ENCODE results near the gene KIR2DL3.
"Not testable (repeated sequence)": the region's sequence is repeated elsewhere in the genome, so short reads cannot be mapped to it uniquely, and the experiment has no call there.

The KIR2DL3 gene

DNA sequence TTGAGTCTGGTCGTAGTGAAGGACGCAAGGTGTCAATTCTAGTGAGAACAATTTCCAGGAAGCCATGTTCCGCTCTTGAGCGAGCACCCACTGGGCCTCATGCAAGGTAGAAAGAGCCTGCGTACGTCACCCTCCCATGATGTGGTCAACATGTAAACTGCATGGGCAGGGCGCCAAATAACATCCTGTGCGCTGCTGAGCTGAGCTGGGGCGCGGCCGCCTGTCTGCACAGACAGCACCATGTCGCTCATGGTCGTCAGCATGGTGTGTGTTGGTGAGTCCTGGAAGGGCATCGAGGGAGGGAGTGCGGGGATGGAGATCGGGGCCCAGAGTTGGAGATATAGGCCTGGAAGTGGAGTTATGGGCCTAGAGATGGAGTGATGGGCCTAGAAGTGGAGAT lies at the start of gene KIR2DL3:
Gene KIR2DL3 (plus strand): TSS at position 208 of the 400 bp plus-strand sequence. CDS start 33 bp downstream, at position 241.
- DNase-seq, result not testable (repeated sequence)

DNA sequence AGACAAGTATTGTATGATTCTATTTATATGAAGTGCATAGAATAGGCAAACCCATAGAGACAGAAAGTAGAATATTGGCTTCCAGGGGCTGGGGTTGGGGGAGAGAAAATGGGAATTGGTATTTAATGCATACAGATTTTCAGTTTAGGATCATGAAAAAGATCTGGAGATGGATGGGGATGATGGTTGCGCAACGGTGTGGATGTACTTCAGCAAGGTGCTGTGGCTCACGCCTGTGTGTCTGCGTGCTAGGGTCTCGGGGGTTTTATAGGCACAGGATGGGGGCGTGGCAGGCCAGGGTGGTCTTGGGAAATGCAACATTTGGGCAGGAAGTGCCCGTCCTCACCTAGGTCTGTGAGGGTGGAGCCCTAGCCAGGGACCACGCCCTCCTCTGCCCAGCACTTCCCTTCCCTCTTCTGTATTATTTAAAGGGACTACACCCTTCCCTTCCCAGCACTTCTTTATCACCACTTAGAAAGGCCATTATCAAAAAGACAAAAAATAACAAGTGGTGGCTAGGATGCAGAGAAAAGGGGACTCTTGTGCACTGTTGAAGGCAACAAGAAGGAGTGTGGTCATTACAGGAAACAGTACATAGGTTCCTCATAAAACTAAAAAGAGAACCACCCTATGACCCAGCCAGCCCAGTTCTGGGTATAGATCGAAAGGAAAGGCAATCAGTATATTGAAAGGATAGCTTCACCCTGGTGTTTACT lies 46.6 kb upstream of the KIR2DL3 start:
- DNase-seq, result no peak

DNA sequence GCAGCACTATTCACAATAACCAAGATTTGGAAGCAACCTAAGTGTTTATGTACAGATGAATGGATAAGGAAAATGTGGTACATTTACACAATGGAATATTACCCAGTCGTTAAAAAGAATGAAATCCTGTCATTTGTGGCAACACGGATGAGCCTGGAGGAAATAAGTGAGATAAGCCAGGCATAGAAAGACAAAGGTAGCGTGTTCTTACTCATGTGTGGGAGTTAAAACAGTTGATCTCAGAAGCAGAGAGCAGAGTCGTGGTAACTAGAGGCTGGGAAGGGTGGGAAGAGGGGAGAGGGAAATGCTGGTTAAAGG lies 46.1 kb upstream of the KIR2DL3 start:
- DNase-seq, result no peak

DNA sequence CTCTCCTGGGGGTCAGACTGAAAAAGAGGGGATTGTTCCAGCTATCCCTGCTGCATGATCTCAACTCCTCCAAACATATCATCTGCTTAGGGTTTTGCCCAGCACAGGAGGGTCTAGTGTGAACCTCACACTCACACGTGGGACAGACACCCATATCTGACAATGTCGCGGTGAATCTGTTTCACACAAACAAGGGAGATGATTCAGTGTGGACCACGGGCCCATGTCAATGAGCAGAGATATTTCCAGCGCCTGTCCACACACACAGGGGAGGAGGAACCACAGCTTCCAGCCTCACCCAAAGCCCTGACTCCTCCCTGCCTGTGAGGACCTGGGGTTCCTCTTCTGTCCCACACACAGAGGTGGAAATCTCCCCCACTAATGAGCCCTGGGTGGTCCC lies 43.7 kb upstream of the KIR2DL3 start:
- DNase-seq, result no peak

DNA sequence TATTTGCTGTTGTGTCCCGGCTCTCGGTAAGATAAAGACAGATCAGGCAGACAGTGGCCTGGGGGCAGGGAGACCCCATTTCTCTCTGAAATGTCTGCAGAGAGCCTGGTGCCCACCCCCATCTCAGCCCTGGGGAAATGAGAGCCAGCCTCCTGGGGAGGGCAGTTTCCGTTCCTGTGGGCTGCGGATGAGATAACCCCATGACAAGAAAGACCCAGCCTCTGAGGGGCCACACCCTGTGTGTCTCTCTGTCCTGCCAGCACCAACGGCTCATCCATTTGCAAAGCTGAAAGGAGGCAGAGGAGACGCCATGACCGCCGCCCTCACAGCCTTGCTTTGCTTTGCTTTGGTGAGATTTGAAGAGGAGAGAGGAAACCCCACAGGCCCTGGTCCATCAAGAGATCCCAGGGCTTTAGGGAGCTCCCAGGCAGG lies 42.2 kb upstream of the KIR2DL3 start:
- DNase-seq, result no peak

DNA sequence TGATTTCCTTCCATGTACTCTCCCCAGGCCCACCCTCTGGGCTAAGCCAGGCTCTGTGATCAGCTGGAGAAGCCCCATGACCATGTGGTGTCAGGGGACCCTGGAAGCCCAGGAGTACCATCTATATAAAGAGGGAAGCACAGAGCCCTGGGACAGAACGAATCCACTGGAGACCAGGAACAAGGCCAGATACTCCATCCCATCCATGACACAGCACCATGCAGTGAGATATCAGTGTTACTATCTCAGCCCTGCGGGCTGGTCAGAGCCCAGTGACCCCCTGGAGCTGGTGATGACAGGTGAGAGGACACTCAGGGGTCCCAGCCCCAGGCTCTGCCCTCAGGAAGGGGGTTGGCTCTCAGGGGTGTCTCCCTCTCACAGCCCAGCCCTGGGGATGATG lies 41.5 kb upstream of the KIR2DL3 start:
- no peak for DNase-seq

DNA sequence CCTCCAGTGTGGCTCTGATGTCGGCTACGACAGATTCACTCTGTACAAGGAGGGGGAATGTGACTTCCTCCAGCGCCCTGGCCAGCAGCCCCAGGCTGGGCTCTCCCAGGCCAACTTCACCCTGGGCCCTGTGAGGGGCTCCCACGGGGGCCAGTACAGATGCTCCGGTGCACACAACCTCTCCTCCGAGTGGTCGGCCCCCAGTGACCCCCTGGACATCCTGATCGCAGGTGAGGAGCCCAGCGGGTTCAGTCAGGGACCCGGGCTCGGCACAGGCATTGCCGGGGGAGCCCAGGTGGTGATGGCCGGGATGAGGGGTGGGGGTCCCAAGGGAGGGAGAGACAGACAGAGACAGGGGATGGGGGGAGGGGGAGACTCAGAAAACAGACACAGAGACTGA lies 40.6 kb upstream of the KIR2DL3 start:
- not testable (repeated sequence) for DNase-seq

DNA sequence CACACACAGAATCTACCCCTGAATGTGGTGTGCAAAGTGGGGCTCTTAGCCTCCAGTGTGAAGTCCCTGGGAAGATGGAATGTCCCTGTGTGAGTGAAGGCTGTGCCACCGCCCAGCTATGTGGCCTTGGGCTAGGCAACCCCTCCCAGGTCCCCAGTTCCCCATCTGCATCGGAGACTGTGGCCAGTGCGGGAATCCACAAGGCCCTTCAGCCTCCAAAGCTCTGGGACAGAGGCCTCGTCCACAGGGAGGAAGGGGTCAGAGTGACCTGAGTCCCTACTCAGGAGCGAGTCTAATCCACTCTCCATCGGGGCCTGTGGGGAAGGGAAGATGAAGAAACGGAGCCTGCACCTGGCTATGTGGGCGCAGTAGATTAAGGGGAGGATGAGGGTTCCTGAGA lies 33.4 kb upstream of the KIR2DL3 start:
- no peak for DNase-seq

DNA sequence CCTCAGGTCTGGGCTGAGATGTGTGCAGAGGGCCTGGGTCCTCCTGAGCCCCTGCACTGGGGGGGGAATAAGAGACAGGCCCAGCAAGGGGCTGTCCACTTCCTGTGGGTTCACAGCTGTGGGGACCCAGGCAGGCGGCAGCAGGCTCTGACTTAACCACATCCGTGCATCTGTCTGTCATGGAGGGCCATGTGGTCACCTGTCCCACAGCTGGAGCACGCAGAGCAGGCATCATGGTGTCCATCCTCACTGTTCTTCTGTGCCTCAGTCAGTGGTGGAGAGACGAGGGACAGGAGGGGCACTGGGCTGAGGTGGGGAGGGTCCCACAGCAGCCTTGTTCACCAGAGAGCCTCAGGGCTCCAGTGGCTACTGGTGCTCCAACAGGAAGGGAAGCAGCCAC lies 30.4 kb upstream of the KIR2DL3 start:
- DNase-seq, result no peak

DNA sequence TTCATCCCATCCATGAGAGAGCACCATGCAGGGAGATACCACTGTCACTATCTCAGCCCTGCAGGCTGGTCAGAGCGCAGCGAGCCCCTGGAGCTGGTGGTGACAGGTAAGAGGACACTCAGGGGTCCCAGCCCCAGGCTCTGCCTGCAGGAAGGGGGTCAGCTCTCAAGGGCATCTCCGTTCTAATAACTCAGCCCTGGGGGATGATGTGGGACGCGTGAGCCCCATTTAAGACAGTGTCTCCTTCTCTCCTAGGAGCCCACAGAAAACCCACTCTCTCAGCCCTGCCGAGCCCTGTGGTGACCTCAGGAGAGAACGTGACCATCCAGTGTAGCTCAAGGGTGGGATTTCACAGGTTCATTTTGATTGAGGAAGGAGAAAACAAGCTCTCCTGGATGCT lies 29.5 kb upstream of the KIR2DL3 start:
- no peak for DNase-seq

DNA sequence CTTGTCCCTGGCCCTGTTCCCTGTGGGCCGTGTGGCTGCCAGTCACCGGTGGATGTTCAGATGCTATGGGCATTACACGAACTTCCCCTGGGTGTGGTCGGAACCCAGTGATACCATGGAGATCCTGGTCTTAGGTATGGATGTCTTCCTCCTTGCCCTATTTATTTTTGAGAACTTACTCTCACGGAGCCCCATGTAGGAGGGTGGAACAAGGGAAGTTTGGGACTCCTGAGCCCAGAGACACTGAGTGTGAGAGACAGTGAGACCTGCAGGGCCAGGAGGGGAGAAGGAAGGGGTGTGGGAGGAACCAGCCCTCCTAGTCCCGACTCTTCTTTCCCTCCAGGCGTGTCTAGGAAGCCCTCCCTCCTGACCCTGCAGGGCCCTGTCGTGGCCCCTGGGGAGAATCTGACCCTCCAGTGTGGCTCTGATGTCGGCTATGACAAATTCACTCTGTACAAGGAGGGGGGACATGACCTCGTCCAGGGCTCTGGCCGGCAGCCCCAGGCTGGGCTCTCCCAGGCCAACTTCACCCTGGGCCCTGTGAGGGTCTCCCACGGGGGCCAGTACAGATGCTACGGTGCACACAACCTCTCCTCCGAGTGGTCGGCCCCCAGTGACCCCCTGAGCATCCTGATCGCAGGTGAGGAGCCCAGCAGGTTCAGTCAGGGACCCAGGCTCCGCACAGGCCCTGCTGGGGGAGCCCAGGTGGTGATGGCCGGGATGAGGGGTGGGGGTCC lies 28.9 kb upstream of the KIR2DL3 start:
- no peak for DNase-seq

DNA sequence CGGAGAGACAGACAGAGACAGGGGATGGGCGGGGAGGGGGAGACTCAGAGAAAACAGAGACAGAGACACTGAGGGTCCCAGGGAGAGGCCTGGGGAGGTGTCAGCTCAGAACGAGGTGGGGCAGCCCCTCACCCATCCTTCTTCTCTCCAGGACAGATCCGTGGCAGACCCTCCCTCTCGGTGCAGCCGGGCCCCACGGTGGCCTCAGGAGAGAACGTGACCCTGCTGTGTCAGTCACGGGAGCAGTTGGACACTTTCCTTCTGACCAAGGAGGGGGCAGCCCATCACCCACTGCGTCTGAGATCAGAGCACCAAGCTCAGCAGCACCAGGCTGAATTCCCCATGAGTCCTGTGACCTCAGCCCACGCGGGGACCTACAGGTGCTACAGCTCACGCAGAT lies 28.4 kb upstream of the KIR2DL3 start:
- DNase-seq, result not testable (repeated sequence)

DNA sequence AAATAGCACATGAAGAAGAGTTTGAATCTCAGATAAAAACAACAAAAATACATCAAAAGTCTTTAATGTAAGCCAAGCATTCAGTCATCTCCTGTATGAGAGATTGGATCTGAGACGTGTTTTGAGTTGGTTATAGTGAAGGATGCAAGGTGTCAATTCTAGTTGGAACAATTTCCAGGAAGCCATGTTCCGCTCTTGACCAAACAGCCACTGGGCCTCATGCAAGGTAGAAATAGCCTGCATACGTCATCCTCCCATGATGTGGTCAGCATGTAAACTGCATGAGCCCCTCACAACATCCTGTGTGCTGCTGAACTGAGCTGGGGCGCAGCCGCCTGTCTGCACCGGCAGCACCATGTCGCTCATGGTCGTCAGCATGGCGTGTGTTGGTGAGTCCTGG lies 14.2 kb upstream of the KIR2DL3 start, which contains the start of gene KIR3DL3:
Gene KIR3DL3 (plus strand): TSS at position 301 of the 400 bp plus-strand sequence. CDS start 55 bp downstream, at position 356.
- DNase-seq, result no peak

DNA sequence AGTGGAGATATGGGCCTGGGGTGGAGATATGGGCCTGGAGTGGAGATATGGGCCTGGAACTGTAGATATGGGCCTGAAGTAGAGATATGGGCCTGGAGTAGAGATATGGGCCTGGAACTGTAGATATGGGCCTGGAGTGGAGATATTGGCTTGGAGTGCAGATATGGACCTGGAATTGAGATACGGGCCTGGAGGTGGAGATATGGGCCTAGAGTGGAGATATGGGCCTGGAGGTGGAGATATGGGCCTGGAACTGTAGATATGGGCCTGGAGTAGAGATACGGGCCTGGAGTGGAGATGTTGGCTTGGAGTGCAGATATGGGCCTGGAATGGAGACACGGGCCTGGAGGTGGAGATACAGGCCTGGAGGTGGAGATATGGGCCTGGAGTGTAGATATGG lies 13.7 kb upstream of the KIR2DL3 start:
- no peak for DNase-seq

DNA sequence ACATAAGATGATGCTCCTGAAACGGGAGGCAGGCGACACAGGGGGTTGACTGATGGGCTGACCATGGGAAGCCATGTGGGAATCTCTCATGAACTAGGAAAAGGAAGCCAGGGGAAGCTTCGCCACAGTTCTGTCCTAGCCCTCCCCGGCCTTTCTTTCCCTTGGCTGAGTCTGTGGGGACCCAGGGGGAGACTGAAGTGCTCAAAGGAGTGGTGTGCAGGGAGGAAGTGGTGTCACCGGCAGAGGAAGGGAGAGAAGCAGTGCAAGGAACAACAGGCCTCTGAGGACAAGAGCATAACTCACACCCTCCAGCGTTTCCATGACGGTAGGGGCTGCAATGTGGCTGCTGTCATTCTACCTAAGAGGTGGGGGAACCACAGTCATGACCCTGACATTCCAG lies 13.0 kb upstream of the KIR2DL3 start:
- DNase-seq, result no peak

DNA sequence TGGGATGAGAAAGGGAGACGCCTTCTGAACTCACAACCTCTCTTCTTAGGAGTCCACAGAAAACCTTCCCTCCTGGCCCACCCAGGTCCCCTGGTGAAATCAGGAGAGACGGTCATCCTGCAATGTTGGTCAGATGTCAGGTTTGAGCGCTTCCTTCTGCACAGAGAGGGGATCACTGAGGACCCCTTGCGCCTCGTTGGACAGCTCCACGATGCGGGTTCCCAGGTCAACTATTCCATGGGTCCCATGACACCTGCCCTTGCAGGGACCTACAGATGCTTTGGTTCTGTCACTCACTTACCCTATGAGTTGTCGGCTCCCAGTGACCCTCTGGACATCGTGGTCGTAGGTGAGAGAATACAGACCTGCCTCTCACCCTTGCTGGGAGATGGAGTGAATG lies 10.8 kb upstream of the KIR2DL3 start:
- DNase-seq, result no peak

DNA sequence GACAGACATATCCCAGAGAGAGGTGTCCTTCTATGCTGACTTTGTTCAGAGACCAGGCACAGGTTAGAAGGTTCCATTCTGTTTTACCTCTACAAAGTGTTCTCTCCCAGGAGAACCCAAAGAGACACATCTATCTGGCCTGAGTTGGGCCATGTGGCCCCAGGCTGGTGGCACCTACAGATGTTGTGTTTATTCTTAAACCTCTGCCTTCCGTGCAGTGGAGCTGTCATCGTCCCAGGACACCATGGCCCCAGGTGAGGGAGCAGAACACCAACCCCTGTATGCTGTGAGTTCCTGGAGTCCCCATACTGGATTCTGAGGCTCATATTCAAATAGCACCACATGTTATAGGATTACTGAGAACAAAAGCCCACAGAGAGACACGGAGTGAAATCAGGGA lies 10.1 kb upstream of the KIR2DL3 start:
- DNase-seq, result no peak

DNA sequence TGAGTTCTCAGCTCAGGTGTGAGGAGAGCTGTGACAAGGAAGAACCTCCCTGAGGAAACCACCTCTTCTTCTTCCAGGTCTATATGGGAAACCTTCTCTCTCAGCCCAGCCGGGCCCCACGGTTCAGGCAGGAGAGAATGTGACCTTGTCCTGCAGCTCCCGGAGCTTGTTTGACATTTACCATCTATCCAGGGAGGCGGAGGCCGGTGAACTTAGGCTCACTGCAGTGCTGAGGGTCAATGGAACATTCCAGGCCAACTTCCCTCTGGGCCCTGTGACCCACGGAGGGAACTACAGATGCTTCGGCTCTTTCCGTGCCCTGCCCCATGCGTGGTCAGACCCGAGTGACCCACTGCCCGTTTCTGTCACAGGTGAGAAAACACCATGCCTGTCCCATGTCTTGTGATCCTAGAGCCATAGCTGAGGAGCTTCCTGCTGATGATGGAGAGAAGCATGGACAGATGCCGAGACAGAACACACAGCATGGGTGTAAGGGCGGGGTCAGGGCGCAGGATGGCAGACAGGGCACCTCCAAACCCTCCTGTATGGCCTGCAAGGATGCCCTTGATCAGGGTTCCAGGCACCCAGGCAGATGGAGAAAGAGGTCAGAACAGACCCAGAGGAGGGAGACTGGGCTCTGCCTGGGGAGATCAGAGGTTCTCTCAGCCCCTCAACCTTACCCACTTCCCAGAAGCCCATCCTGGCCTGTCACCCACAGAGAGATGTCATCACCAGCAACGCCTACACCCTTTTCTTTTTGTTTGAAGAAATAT lies 8.7 kb upstream of the KIR2DL3 start:
- DNase-seq, result no peak

DNA sequence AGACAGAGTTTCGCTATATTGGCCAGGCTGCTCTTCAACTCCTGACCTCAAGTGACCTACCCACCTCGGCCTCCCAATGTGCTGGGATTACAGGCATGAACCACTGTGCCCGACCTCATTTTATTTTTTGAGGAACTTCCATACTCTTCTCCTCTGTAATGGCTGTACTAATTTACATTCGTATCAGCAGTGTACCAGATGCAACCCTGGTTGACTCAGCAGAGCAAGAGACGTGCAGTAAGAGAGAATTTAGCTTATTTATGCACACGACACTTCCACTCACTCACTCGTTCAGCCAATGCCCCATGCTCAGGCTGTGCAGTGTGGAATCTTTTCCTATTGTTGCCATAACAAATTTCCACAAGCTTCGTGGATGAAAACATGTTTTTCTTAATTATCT lies 7.1 kb upstream of the KIR2DL3 start:
- DNase-seq, result no peak

DNA sequence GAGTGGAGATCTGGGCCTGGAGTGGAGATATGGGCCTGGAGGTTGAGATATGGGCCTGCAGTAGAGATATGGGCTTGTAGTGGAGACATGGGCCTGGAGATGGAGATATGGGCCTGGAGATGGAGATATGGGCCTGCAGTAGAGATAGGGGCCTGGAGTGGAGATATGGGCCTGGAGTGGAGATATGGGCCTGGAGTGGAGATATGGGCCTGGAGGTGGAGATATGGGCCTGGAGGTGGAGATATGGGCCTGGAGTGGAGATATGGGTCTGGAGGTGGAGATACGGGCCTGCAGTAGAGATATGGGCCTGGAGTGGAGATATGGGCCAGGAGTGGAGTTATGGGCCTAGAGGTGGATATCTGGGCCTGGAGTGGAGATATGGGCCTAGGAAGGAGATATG lies 402 bp downstream of the KIR2DL3 start:
- no peak for DNase-seq

DNA sequence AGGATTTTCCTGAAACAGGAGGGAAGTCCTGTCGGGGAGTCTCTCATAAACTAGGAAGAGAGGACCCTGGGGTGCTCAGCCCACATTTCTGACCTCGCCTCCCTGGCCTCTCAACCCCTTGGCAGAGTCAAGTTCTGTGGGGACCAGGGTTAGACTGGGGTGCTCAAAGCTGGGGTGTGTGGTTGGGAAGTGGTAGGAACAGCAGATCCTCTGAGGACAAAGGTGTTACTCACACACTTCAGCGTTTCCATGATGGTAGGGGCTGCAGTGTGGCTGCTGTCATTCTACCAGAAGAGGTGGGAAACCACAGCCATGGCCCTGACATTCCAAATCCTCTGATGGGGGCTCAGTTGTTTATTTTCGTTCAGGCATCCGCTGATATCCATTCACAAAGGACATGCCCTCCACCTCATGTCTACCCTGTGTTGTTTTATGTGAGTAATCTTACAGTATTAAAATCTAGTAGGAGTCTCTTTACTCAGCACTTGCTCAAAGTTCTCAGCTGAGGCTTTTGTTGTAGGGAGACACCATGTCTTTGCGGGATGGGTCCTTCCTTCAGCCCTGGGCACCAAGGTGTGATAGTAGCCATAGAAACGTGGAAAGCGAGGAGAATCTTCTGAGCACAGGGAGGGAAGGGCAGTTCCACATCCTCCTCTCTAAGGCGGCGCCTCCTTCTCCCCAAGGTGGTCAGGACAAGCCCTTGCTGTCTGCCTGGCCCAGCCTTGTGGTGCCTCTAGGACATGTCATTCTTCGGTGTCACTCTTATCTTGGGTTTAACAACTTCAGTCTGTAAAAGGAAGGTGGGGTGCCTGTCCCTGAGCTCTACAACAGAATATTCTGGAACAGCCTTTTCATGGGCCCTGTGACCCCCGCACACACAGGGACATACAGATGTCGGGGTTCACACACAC lies 1.5 kb downstream of the KIR2DL3 start:
- DNase-seq, result no peak

DNA sequence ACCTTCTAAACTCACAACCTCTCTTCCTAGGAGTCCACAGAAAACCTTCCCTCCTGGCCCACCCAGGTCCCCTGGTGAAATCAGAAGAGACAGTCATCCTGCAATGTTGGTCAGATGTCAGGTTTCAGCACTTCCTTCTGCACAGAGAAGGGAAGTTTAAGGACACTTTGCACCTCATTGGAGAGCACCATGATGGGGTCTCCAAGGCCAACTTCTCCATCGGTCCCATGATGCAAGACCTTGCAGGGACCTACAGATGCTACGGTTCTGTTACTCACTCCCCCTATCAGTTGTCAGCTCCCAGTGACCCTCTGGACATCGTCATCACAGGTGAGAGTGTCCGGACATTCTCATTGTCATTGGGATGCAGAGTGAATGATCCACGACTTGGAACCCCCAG lies 3.6 kb downstream of the KIR2DL3 start:
- DNase-seq, result not testable (repeated sequence)

DNA sequence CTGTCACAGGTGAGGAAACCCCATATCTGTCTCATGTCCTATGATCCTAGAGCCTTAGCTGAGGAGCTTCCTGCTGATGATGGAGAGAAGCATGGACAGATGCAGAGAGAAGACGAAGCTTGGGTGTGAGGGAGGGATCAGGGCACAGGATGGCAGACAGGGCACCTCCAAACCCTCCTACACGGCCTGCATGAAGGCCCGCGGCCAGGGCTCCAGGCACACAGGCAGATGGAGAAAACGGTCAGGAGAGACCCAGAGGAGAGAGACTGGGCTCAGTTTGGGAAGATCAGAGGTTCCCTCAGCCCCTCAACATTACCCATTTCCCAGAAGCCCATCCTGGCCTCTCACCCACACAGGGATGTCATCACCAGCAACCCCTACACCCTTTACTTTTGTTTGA lies 5.8 kb downstream of the KIR2DL3 start:
- not testable (repeated sequence) for DNase-seq
